K562 (cell line): ENCODE data around the gene CRAT. TPM values are rescaled to one million over a fixed set of nuclear protein-coding genes. Genes with fewer than 3 reads are reported as not detected.

Experiments
- ATAC-seq: fragments of 200-7000 bp; cut with Tn5 transposase; 3 replicates; pipeline ENCODE4 v1.9.1; 2020; ENCODE audit warnings: moderate library complexity
- BruUV-seq: library from RNA; stranded (reverse); fragments of 400-500 nt; replicated peaks from 2 replicates; lab custom pipeline; 2021; lab: Mats Ljungman, UMichigan
- CTCF ChIA-PET: fragments of 300-600 bp; formaldehyde crosslinking; extraction: SDS; loops from one replicate; lab custom pipeline; 2021; ENCODE audit warnings: low intra/inter-chr PET ratio; lab: Yijun Ruan, JAX
- POLR2A ChIA-PET: fragments of 300-600, 350-650 bp; sonication (Branson Sonifier 250); formaldehyde crosslinking; extraction: SDS; loops from one replicate; lab custom pipeline; 2021; ENCODE audit warnings: antibody characterized with exemption, inconsistent platforms; lab: Yijun Ruan, JAX
- DNase-seq, 4 experiments: peaks; one replicate each; pipeline versions ENCODE4 v3.0.0 to v3.0.0-alpha.2; 2011 to 2018; ENCODE audit warnings: low spot score in 3 of 4, mixed read lengths in 3 of 4; ENCODE audit errors: extremely low read depth in 1 of 4
- FAIRE-seq: peaks from 2 replicates; lab custom pipeline; 2011; peaks lifted over from hg19 to GRCh38; lab: Jason Lieb, UNC
- H2AFZ ChIP-seq: 2 replicates; pipeline ENCODE4 v1.6.0; 2011; ENCODE audit warnings: low read depth, low read length, control low read depth, inconsistent platforms
- H3K27ac ChIP-seq: fragments of 200-600 bp; 3 replicates; pipeline ENCODE4 v1.8.0; 2011; ENCODE audit warnings: low read depth, mild to moderate bottlenecking, control low read depth, inconsistent platforms, low read length, moderate library complexity, mixed read lengths; ENCODE audit errors: extremely low read depth
- H3K27me3 ChIP-seq, 2 experiments: fragments of 300-600 bp in 1 of 2; 2 replicates in 1 of 2; 3 replicates in 1 of 2; pipeline versions ENCODE4 v1.6.0 to v1.8.0; 2011; ENCODE audit warnings: inconsistent platforms in 2 of 2, low read length in 2 of 2, mild to moderate bottlenecking in 1 of 2, mixed read lengths in 1 of 2, moderate library complexity in 1 of 2; ENCODE audit not compliant: control insufficient read depth in 2 of 2, insufficient read depth in 2 of 2
- H3K36me3 ChIP-seq: fragments of 300-600 bp; 3 replicates; pipeline ENCODE4 v1.8.0; 2011; ENCODE audit warnings: mild to moderate bottlenecking, low read length, inconsistent platforms; ENCODE audit not compliant: control insufficient read depth, insufficient read depth
- H3K4me1 ChIP-seq, 2 experiments: fragments of 200-600 bp in 1 of 2; replicated peaks in 1 of 2; 2 replicates in 1 of 2; 3 replicates in 1 of 2; pipeline versions ENCODE4 v1.5.1 to v1.8.0; 2011; ENCODE audit warnings: inconsistent platforms in 2 of 2, low read length in 2 of 2, mild to moderate bottlenecking in 1 of 2, mixed read lengths in 1 of 2, moderate library complexity in 1 of 2; ENCODE audit not compliant: control insufficient read depth in 2 of 2, insufficient read depth in 2 of 2
- H3K4me2 ChIP-seq: 2 replicates; pipeline ENCODE4 v1.6.1; 2011; ENCODE audit warnings: low read length, control low read depth, inconsistent platforms, mixed read lengths; ENCODE audit not compliant: insufficient read depth
- H3K4me3 ChIP-seq: fragments of 200-600 bp; sonication (generic), shearing (Covaris generic); 2 replicates; pipeline ENCODE4 v1.5.1; 2016; ENCODE audit warnings: control low read depth, inconsistent platforms
- H3K79me2 ChIP-seq: fragments of 200-600 bp; 3 replicates; pipeline ENCODE4 v1.8.0; 2011; ENCODE audit warnings: low read length, inconsistent platforms; ENCODE audit not compliant: control insufficient read depth, insufficient read depth
- H3K9ac ChIP-seq, 2 experiments: 2 replicates each; pipeline versions ENCODE4 v1.6.0 to v1.6.1; 2011; ENCODE audit warnings: low read depth in 2 of 2, low read length in 2 of 2, control low read depth in 1 of 2, inconsistent platforms in 1 of 2, mild to moderate bottlenecking in 1 of 2, mixed read lengths in 1 of 2; ENCODE audit not compliant: insufficient read depth in 1 of 2
- H3K9me1 ChIP-seq: one replicate; pipeline ENCODE4 v1.6.0; 2011; ENCODE audit warnings: inconsistent platforms, mild to moderate bottlenecking, low read length, moderate library complexity; ENCODE audit not compliant: control insufficient read depth, insufficient read depth
- H3K9me3 ChIP-seq: replicated peaks from 2 replicates; pipeline ENCODE4 v1.5.1; 2011; ENCODE audit warnings: low read depth, low read length, inconsistent platforms; ENCODE audit not compliant: control insufficient read depth, insufficient read depth
- H4K20me1 ChIP-seq: replicated peaks from 2 replicates; pipeline ENCODE4 v1.6.1; 2011; ENCODE audit warnings: low read length, inconsistent platforms, mixed read lengths; ENCODE audit not compliant: control insufficient read depth, insufficient read depth
- ELF4 ChIP-seq: fragments of 450-650 bp; formaldehyde crosslinking; IDR thresholded peaks from 2 replicates; pipeline ENCODE4 v1.4.0; 2022; ENCODE audit warnings: missing genetic modification characterization
- EP400 ChIP-seq: fragments of 450-650 bp; IDR thresholded peaks from 2 replicates; pipeline ENCODE4 v1.6.1; 2017; ENCODE audit warnings: antibody characterized with exemption, mild to moderate bottlenecking, moderate library complexity
- MYC ChIP-seq, 2 experiments: fragments of 250-450 bp in 1 of 2; sonication (Bioruptor Pico) in 1 of 2; IDR thresholded peaks; 2 replicates each; pipeline versions ENCODE4 v1.5.1 to v1.6.1; 2012 to 2021; ENCODE audit warnings: low read depth in 2 of 2, borderline replicate concordance in 1 of 2, improper control_type of control experiment in 1 of 2, low read length in 1 of 2, mild to moderate bottlenecking in 1 of 2, moderate library complexity in 1 of 2
- NR2C2 ChIP-seq, 2 experiments: fragments of 200-800 bp in 1 of 2; sonication (Bioruptor generic) in 1 of 2; sonication (generic) in 1 of 2; formaldehyde crosslinking in 1 of 2; IDR thresholded peaks; 2 replicates each; pipeline versions ENCODE4 v1.6.1 to v1.8.0; 2016 to 2022; ENCODE audit warnings: mild to moderate bottlenecking in 1 of 2, missing compliant biosample characterization in 1 of 2, missing genetic modification characterization in 1 of 2, missing genetic modification reagents in 1 of 2
- POLR2AphosphoS5 ChIP-seq: IDR thresholded peaks from 2 replicates; pipeline ENCODE4 v1.6.1; 2011; ENCODE audit warnings: mild to moderate bottlenecking, low read depth, low read length, moderate library complexity; ENCODE audit not compliant: control insufficient read depth, insufficient read depth
- POLR2G ChIP-seq: fragments of 200-400 bp; formaldehyde crosslinking; IDR thresholded peaks from 2 replicates; pipeline ENCODE4 v1.6.1; 2017; ENCODE audit warnings: low read depth, mild to moderate bottlenecking, antibody characterized with exemption, low read length, moderate library complexity
- PYGO2 ChIP-seq: fragments of 450-650 bp; IDR thresholded peaks from 2 replicates; pipeline ENCODE4 v1.6.1; 2016; ENCODE audit warnings: mild to moderate bottlenecking, missing genetic modification characterization, moderate library complexity, missing compliant biosample characterization
- RBM14 ChIP-seq: fragments of 200-400 bp; formaldehyde crosslinking; IDR thresholded peaks from 2 replicates; pipeline ENCODE4 v1.6.1; 2018; ENCODE audit warnings: low read depth, mild to moderate bottlenecking, low read length, moderate library complexity, borderline replicate concordance; ENCODE audit not compliant: insufficient read depth
- RBM22 ChIP-seq: fragments of 200-400 bp; formaldehyde crosslinking; IDR thresholded peaks from 2 replicates; pipeline ENCODE4 v1.6.1; 2018; ENCODE audit warnings: low read length, low read depth; ENCODE audit not compliant: poor library complexity, severe bottlenecking
- RHOXF2B ChIP-seq: fragments of 250-450 bp; sonication (Bioruptor Pico); conservative IDR thresholded peaks from 2 replicates; pipeline ENCODE4 v1.5.1; 2021
- TAF7 ChIP-seq: fragments of 450-650 bp; IDR thresholded peaks from 2 replicates; pipeline ENCODE4 v1.6.1; 2016; ENCODE audit warnings: missing genetic modification characterization, missing compliant biosample characterization
- TEAD4 ChIP-seq, 2 experiments: sonication (generic) in 1 of 2; formaldehyde crosslinking in 1 of 2; IDR thresholded peaks; 2 replicates each; pipeline versions ENCODE4 v1.6.1 to v1.8.0; 2012 to 2022; ENCODE audit warnings: borderline replicate concordance in 1 of 2, inconsistent platforms in 1 of 2, low read length in 1 of 2, mild to moderate bottlenecking in 1 of 2, missing genetic modification reagents in 1 of 2
- THAP7 ChIP-seq: fragments of 250-450 bp; sonication (Bioruptor Pico); IDR thresholded peaks from 2 replicates; pipeline ENCODE4 v1.5.0; 2021
- ZKSCAN1 ChIP-seq: fragments of 150-350 bp; IDR thresholded peaks from 2 replicates; pipeline ENCODE4 v1.6.1; 2016; ENCODE audit warnings: low read depth, low read length
- WGBS: fragments of 100-300 bp; shearing (Covaris generic); methylation state at CpG from one replicate; pipeline ENCODE4 v1.1.6; 2016; ENCODE audit warnings: low coverage, mixed read lengths; ENCODE audit not compliant: insufficient coverage; ENCODE audit errors: missing lambda C conversion rate; 5-methylcytosine and 5-hydroxymethylcytosine counted together
- in situ Hi-C: fragments of 300-500 bp; cut with MboI; formaldehyde crosslinking; loops from 4 replicates; pipeline ENCODE4 v1.15.0; 2018; ENCODE audit warnings: inconsistent platforms, mixed read lengths
- intact Hi-C: fragments of 100-400 bp; cut with micrococcal nuclease; formaldehyde crosslinking; loops from 2 replicates; pipeline ENCODE4 v1.14.2; 2022
- polyA plus RNA-seq, 8 experiments: library from polyadenylated mRNA; depleted of rRNA in 4 of 8; stranded (reverse) in 5 of 8; unstranded in 3 of 8; fragments of >200 nt; fragmentation: Nextera tagmentation in 2 of 8; fragmentation: Illumina TruSeq in 1 of 8; extraction: Ambion mirVana in 2 of 8; extraction: Trizol in 1 of 8; gene quantifications; 2 replicates each; pipeline versions ENCODE4 v1.2.1 to v1.2.3, GENCODE V29; 2011 to 2014; ENCODE audit warnings: inconsistent platforms in 1 of 8, missing spikeins in 1 of 8
- total RNA-seq, 7 experiments: library from RNA; depleted of rRNA in 6 of 7; stranded (reverse); fragments of >200 nt in 6 of 7; fragmentation: Illumina TruSeq in 2 of 7; extraction: Trizol in 2 of 7; gene quantifications; 2 replicates each; pipeline versions ENCODE4 v1.2.1 to v1.2.3, GENCODE V29; 2011 to 2021; ENCODE audit warnings: low replicate concordance in 1 of 7
- TF ChIP-seq, protein P1 (sequence below): sonication (generic); formaldehyde crosslinking; IDR thresholded peaks from 2 replicates; pipeline ENCODE4 v1.8.1; 2023; ENCODE audit warnings: mild to moderate bottlenecking, missing genetic modification reagents
- TF ChIP-seq, protein P2 (sequence below): fragments of 200-800 bp; sonication (Bioruptor generic); IDR thresholded peaks from 2 replicates; pipeline ENCODE4 v1.6.1; 2017; ENCODE audit warnings: missing genetic modification characterization, missing compliant biosample characterization

CRAT gene
- total and polyA plus RNA-seq, 9 of the 15 experiments (the other 6 are each of a cell fraction or from before 2014, with no cell fraction given): 0.20 to 13.8 (median 5.4) TPM

DNA sequence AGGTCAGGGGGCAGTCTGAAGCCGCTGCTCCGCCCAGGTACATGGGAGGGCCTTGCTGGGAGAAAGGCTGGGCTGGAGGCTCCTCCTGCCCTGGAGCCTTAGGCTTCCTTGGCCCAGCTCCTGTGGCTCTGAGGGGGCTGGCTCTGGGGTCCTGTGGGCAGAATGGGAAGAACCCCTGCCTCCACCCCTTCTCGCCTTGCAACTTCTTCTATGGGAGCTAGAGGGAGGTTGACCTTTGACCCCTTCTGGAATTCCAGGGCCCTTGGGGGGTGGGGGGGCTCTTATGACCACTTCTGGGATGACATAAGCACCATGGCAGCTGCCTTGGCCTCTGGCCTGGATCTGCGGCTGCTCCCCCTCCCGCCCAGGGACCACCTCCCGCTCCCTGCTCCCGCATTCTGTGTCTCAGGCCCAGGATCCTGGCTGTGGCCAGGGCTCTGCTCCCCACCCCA, 35.3 kb upstream of the CRAT start:
- DNase-seq: no peak
- CTCF ChIA-PET: no interaction called here
- in situ Hi-C loops: no loop called here
- Histone ChIP-seq H3K36me3 (peaks cover 58% of the 10 kb centered on the region; the same call in 2 of the 3 replicates), H3K27me3 (no peaks in the 10 kb centered on the region), H2AFZ (no peak overlapping the region), H3K9me1 (no peaks in the 10 kb centered on the region), H4K20me1 (no peaks in the 10 kb centered on the region), H3K9me3 (no peaks in the 10 kb centered on the region), H3K4me2 (no peak overlapping the region), H3K4me1 (peaks cover 15 to 48% of the 10 kb centered on the region in 2 experiments), H3K27ac (no peak overlapping the region), H3K9ac (peak overlapping the region in 1 of 2 experiments; percentile 79; a peak in 2 of 4 replicates), H3K4me3 (no peak overlapping the region), H3K79me2 (peaks cover 15% of the 10 kb centered on the region)
- no TSS peak for BruUV-seq
- no peak for ATAC-seq
- FAIRE-seq: no peak
- POLR2A ChIA-PET: interaction anchor here (0.6 to 0.8 kb wide), 2 partner anchors 11 to 21 kb away, joined by 3 read pairs; no protein-coding TSS in a partner anchor
- intact Hi-C loops: no loop called here
- WGBS: 90% methylated on average over 2 of the region's 7 CpGs
- TF ChIP-seq POLR2G (0 out of 2 replicates have a peak, but pooled peaks have one; percentile 13), ELF4 (no peak), RBM22 (peak; percentile 43), PYGO2 (tag) (no peak), RBM14 (no peak), THAP7 (CRISPR knock-in tag) (no peak), ZKSCAN1 (no peak), TEAD4 (IDR thresholded peaks at IDR 0.05; ENCODE audit: low read length) (0 out of 2 replicates have a peak, but pooled peaks have one; percentile 9), TEAD4 (CRISPR knock-in tag; IDR thresholded peaks at IDR 0.05; ENCODE audit: borderline replicate concordance) (no peak), RHOXF2B (CRISPR knock-in tag) (no peak), POLR2AphosphoS5 (no peak), TAF7 (tag) (no peak), NR2C2 (CRISPR knock-in tag; IDR thresholded peaks at IDR 0.05) (no peak), NR2C2 (tag; IDR thresholded peaks at IDR 0.05) (peak; percentile 66), MYC (IDR thresholded peaks at IDR 0.05; ENCODE audit: low read depth, low read length) (no peak), MYC (CRISPR knock-in tag; IDR thresholded peaks at IDR 0.05; ENCODE audit: borderline replicate concordance, low read depth) (no peak), EP400 (no peak)
- TF ChIP-seq, protein P1, sequence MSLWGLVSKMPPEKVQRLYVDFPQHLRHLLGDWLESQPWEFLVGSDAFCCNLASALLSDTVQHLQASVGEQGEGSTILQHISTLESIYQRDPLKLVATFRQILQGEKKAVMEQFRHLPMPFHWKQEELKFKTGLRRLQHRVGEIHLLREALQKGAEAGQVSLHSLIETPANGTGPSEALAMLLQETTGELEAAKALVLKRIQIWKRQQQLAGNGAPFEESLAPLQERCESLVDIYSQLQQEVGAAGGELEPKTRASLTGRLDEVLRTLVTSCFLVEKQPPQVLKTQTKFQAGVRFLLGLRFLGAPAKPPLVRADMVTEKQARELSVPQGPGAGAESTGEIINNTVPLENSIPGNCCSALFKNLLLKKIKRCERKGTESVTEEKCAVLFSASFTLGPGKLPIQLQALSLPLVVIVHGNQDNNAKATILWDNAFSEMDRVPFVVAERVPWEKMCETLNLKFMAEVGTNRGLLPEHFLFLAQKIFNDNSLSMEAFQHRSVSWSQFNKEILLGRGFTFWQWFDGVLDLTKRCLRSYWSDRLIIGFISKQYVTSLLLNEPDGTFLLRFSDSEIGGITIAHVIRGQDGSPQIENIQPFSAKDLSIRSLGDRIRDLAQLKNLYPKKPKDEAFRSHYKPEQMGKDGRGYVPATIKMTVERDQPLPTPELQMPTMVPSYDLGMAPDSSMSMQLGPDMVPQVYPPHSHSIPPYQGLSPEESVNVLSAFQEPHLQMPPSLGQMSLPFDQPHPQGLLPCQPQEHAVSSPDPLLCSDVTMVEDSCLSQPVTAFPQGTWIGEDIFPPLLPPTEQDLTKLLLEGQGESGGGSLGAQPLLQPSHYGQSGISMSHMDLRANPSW: no peak
- TF ChIP-seq, protein P2, sequence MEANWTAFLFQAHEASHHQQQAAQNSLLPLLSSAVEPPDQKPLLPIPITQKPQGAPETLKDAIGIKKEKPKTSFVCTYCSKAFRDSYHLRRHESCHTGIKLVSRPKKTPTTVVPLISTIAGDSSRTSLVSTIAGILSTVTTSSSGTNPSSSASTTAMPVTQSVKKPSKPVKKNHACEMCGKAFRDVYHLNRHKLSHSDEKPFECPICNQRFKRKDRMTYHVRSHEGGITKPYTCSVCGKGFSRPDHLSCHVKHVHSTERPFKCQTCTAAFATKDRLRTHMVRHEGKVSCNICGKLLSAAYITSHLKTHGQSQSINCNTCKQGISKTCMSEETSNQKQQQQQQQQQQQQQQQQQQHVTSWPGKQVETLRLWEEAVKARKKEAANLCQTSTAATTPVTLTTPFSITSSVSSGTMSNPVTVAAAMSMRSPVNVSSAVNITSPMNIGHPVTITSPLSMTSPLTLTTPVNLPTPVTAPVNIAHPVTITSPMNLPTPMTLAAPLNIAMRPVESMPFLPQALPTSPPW (CRISPR knock-in tag): no peak
